ENCODE results near the gene ADCY1.

Gene ADCY1

GRCh38 chr7:45594745-45595535, 20.8 kb downstream of the ADCY1 start:
- no peak for DNase-seq

GRCh38 chr7:45595809-45596664, 21.9 kb downstream of the ADCY1 start:
- no peak for DNase-seq

GRCh38 chr7:45596665-45597095, 22.5 kb downstream of the ADCY1 start:
- no peak for DNase-seq

GRCh38 chr7:45597286-45597984, 23.3 kb downstream of the ADCY1 start:
- DNase-seq, result no peak

- DNase-seq, result no peak
Observed at GRCh38 chr7:45598886-45599520, 24.8 kb downstream of the ADCY1 start.

GRCh38 chr7:45599851-45600706, 25.9 kb downstream of the ADCY1 start:
- DNase-seq, result no peak

- no peak for DNase-seq
Observed at GRCh38 chr7:45601094-45601493, 26.9 kb downstream of the ADCY1 start.

GRCh38 chr7:45601816-45602540, 27.8 kb downstream of the ADCY1 start:
- no peak for DNase-seq

- DNase-seq, result no peak
Observed at GRCh38 chr7:45606050-45606449, 31.9 kb downstream of the ADCY1 start.

GRCh38 chr7:45606931-45607330, 32.8 kb downstream of the ADCY1 start:
- DNase-seq, result no peak

- DNase-seq, result no peak
Observed at GRCh38 chr7:45609180-45609579, 35.0 kb downstream of the ADCY1 start.

- no peak for DNase-seq
Observed at GRCh38 chr7:45610019-45610418, 35.9 kb downstream of the ADCY1 start.

- no peak for DNase-seq
Observed at GRCh38 chr7:45610660-45611299, 36.6 kb downstream of the ADCY1 start.

GRCh38 chr7:45617166-45617565, 43.0 kb downstream of the ADCY1 start:
- no peak for DNase-seq

- DNase-seq, result no peak
Observed at GRCh38 chr7:45622058-45622457, 47.9 kb downstream of the ADCY1 start.

- DNase-seq, result no peak
Observed at GRCh38 chr7:45623157-45623556, 49.0 kb downstream of the ADCY1 start.

GRCh38 chr7:45623740-45624391, 49.7 kb downstream of the ADCY1 start:
- DNase-seq, result no peak

- no peak for DNase-seq
Observed at GRCh38 chr7:45624392-45624760, 50.2 kb downstream of the ADCY1 start.

- no peak for DNase-seq
Observed at GRCh38 chr7:45625067-45625466, 50.9 kb downstream of the ADCY1 start.
